ENCODE measurements around the gene TBC1D8B. TPM values are rescaled to one million over a fixed set of nuclear protein-coding genes. Genes with fewer than 3 reads are reported as not detected.

Gene TBC1D8B
- total and polyA plus RNA-seq, 2 of the 13 experiments (the other 11 are each of a cell fraction or from before 2014, with no cell fraction given) = 6.2 to 7.2 TPM

DNA sequence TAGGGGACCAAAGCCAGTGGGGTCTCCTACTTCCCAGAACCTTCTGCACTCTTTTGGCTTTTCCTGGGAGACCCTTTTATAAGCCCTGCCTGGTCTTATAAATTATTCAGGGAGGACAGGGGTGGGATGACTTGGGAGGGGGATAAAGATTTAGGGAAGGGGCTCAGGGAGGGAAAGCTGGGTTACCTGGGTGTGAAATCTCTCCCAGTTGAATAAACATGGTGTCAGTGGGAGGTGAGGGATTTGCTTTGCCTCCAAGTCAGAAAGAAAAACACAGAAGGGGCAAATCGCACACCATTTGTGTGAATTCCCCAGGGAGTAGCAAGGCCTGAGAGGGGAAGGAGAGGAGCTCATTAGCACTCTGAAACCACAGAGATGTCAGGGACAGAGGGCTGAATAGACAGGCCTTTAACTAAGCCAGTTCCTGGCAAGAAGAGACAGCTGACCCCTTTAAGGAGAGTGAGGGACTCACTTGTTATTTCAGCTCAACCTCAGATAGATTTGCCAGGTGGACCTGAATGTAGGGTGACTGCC, 100.9 kb downstream of the TBC1D8B start, which contains the start of gene RIPPLY1:
Gene RIPPLY1 (minus strand): TSS at position 51 of the 534 bp plus-strand sequence. CDS start 54 bp downstream, outside the sequence.
- no TSS peak for BruUV-seq (replicated peaks)
- H3K36me3 ChIP-seq (replicated peaks in 1 of 2; ENCODE audit: control insufficient read depth in 1 of 2, insufficient read depth in 2 of 2, low read length in 2 of 2) = no peaks in the 10 kb centered on the region
- FAIRE-seq = no peak
- H3K4me1 ChIP-seq (ENCODE audit: insufficient read depth, low read length) = peaks cover 84% of the 10 kb centered on the region
- no peaks in the 10 kb centered on the region for H3K9me3 ChIP-seq (ENCODE audit: low read length)
- peak within 1 kb of the TSS; percentile 87 for H3K27ac ChIP-seq (ENCODE audit: extremely low read length, insufficient read depth, low read length)
- in situ Hi-C loops (cut with HindIII; ENCODE audit: extremely low pct_ligation_motif_present, low pct_unique_long_range_greater_than_20kb) (loop anchor here (5.0 kb wide), 1 partner anchor 59 kb away; no protein-coding TSS in a partner anchor), intact Hi-C loops (cut with micrococcal nuclease; ENCODE audit: unreplicated experiment) (no loop called here)
- no peaks in the 10 kb centered on the region for H3K79me2 ChIP-seq (ENCODE audit: insufficient read depth, low read length)
- H3K9ac ChIP-seq (ENCODE audit: insufficient read depth, low read depth, low read length) = peak within 1 kb of the TSS; percentile 43; the same call in 1 of the 2 replicates
- H3K4me3 ChIP-seq (replicated peaks in 1 of 3; ENCODE audit: insufficient read depth in 1 of 3, low read depth in 2 of 3, low read length in 3 of 3) = peak within 1 kb of the TSS in 2 of 3 experiments; percentile 12 to 18; a peak in 1 of 6 replicates
- H3K4me2 ChIP-seq (ENCODE audit: low read depth, low read length) = peak within 1 kb of the TSS; percentile 54
- no peak for DNase-seq (ENCODE audit: low spot score)
- CTCF ChIA-PET (ENCODE audit: low intra/inter-chr PET ratio, low total read pairs) = no interaction called here
- H3K27me3 ChIP-seq (ENCODE audit: control insufficient read depth in 1 of 2, insufficient read depth in 2 of 2, low read length in 2 of 2) = no peaks in the 10 kb centered on the region
- no peak for TF ChIP-seq FOXA1 (IDR thresholded peaks at IDR 0.05)
- TF ChIP-seq FOXA1 (CRISPR knock-in tag; IDR thresholded peaks at IDR 0.05) = no peak
- TF ChIP-seq, protein P1, sequence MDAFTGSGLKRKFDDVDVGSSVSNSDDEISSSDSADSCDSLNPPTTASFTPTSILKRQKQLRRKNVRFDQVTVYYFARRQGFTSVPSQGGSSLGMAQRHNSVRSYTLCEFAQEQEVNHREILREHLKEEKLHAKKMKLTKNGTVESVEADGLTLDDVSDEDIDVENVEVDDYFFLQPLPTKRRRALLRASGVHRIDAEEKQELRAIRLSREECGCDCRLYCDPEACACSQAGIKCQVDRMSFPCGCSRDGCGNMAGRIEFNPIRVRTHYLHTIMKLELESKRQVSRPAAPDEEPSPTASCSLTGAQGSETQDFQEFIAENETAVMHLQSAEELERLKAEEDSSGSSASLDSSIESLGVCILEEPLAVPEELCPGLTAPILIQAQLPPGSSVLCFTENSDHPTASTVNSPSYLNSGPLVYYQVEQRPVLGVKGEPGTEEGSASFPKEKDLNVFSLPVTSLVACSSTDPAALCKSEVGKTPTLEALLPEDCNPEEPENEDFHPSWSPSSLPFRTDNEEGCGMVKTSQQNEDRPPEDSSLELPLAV (CRISPR knock-in tag; conservative IDR thresholded peaks at IDR 0.05; ENCODE audit: low read depth) = no peak
- TF ChIP-seq NR2C2 (CRISPR knock-in tag; IDR thresholded peaks at IDR 0.05; ENCODE audit: borderline replicate concordance) = no peak
- POLR2A ChIA-PET = interaction anchor here (1.1 to 5.1 kb wide), 6 partner anchors 8 to 57 kb away, joined by 3 to 76 read pairs (median 6); no protein-coding TSS in a partner anchor
- 100% methylated on average over 1 of the region's 1 CpG for WGBS (ENCODE audit: low lambda C conversion rate)
- no peak for ATAC-seq
- H2AFZ ChIP-seq (ENCODE audit: low read length) = no peak within 1 kb of the TSS
- no peaks in the 10 kb centered on the region for H4K20me1 ChIP-seq (ENCODE audit: insufficient read depth, low read length)

GRCh38 chrX:106903856-106904528, 101.5 kb downstream of the TBC1D8B start:
- no TSS peak for BruUV-seq (replicated peaks)
- Histone ChIP-seq H3K36me3 (replicated peaks in 1 of 2; ENCODE audit: control insufficient read depth in 1 of 2, insufficient read depth in 2 of 2, low read length in 2 of 2) (no peaks in the 10 kb centered on the region), H3K4me3 (replicated peaks in 1 of 3; ENCODE audit: insufficient read depth in 1 of 3, low read depth in 2 of 3, low read length in 3 of 3) (no peak overlapping the region), H3K27ac (ENCODE audit: extremely low read length, insufficient read depth, low read length) (no peak overlapping the region), H3K4me2 (ENCODE audit: low read depth, low read length) (no peak overlapping the region), H3K9ac (ENCODE audit: insufficient read depth, low read depth, low read length) (no peak overlapping the region), H3K9me3 (ENCODE audit: low read length) (no peaks in the 10 kb centered on the region), H3K4me1 (ENCODE audit: insufficient read depth, low read length) (peaks cover 78% of the 10 kb centered on the region), H3K27me3 (ENCODE audit: control insufficient read depth in 1 of 2, insufficient read depth in 2 of 2, low read length in 2 of 2) (no peaks in the 10 kb centered on the region), H3K79me2 (ENCODE audit: insufficient read depth, low read length) (no peaks in the 10 kb centered on the region), H4K20me1 (ENCODE audit: insufficient read depth, low read length) (no peaks in the 10 kb centered on the region), H2AFZ (ENCODE audit: low read length) (no peak overlapping the region)
- CTCF ChIA-PET (ENCODE audit: low intra/inter-chr PET ratio, low total read pairs) = no interaction called here
- intact Hi-C loops (cut with micrococcal nuclease; ENCODE audit: unreplicated experiment) (no loop called here), in situ Hi-C loops (cut with HindIII; ENCODE audit: extremely low pct_ligation_motif_present, low pct_unique_long_range_greater_than_20kb) (loop anchor here (5.0 kb wide), 1 partner anchor 58 kb away; no protein-coding TSS in a partner anchor)
- FAIRE-seq = no peak
- WGBS (ENCODE audit: low lambda C conversion rate) = 75% methylated on average over 1 of the region's 5 CpGs
- DNase-seq (ENCODE audit: low spot score) = no peak
- POLR2A ChIA-PET = interaction anchor here (1.8 to 5.1 kb wide), 2 partner anchors 29 to 32 kb away, joined by 5 to 76 read pairs; no protein-coding TSS in a partner anchor
- no peak for ATAC-seq
- TF ChIP-seq ZBTB37 (CRISPR knock-in tag; IDR thresholded peaks at IDR 0.05) = no peak
- no peak for TF ChIP-seq POLR2AphosphoS5 (IDR thresholded peaks at IDR 0.05; ENCODE audit: low read depth, low read length)
- no peak for TF ChIP-seq ZNF343 (CRISPR knock-in tag; IDR thresholded peaks at IDR 0.05)
- TF ChIP-seq ZC3H13 (CRISPR knock-in tag; IDR thresholded peaks at IDR 0.05) = no peak
- TF ChIP-seq, protein P2, sequence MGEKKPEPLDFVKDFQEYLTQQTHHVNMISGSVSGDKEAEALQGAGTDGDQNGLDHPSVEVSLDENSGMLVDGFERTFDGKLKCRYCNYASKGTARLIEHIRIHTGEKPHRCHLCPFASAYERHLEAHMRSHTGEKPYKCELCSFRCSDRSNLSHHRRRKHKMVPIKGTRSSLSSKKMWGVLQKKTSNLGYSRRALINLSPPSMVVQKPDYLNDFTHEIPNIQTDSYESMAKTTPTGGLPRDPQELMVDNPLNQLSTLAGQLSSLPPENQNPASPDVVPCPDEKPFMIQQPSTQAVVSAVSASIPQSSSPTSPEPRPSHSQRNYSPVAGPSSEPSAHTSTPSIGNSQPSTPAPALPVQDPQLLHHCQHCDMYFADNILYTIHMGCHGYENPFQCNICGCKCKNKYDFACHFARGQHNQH (CRISPR knock-in tag; IDR thresholded peaks at IDR 0.05) = no peak
- no peak for TF ChIP-seq ZNF589 (CRISPR knock-in tag; conservative IDR thresholded peaks at IDR 0.05)
- TF ChIP-seq SOX13 (IDR thresholded peaks at IDR 0.05) = no peak
- no peak for TF ChIP-seq SOX13 (CRISPR knock-in tag; conservative IDR thresholded peaks at IDR 0.05 in 1 of 2, IDR thresholded peaks at IDR 0.05 in 1 of 2)

Data from HepG2 (cell line).